Body of pancreas (tissue), 4 donors: ENCODE data around the gene SH2D3C.

Experiments
- CTCF ChIP-seq, 7 experiments: fragments of 450-650 bp in 4 of 7; fragments of 200-600 bp in 3 of 7; sonication (generic) in 3 of 7; IDR thresholded peaks; one replicate each; pipeline ENCODE4 v1.5.1; 2016 to 2019; ENCODE audit warnings: antibody characterized with exemption in 7 of 7
- POLR2A ChIP-seq, 3 donors: fragments of 450-650 bp; IDR thresholded peaks; one replicate each; pipeline ENCODE4 v1.6.1; 2016; ENCODE audit warnings: antibody characterized with exemption in 3 of 3, mild to moderate bottlenecking in 2 of 3

- no peak for TF ChIP-seq CTCF (IDR thresholded peaks at IDR 0.05)
- TF ChIP-seq POLR2A (IDR thresholded peaks at IDR 0.05) = no peak
Measured at GRCh38 chr9:127758843-127759242, 19.6 kb downstream of the SH2D3C start.
